RWPE1 (cell line): ENCODE measurements around the gene SORBS1.

Experiments used
- CTCF ChIA-PET: fragments of 350-600 bp; sonication (Branson Sonifier 250); formaldehyde crosslinking; extraction: SDS; loops from one replicate; lab custom pipeline; 2021; lab: Yijun Ruan, JAX
- POLR2A ChIA-PET: fragments of 400-600 bp; formaldehyde crosslinking; extraction: SDS; loops from one replicate; lab custom pipeline; 2020; ENCODE audit warnings: antibody characterized with exemption; ENCODE audit not compliant: low non-redundant PET; lab: Yijun Ruan, JAX
- DNase-seq: peaks from one replicate; pipeline ENCODE4 v3.0.0; 2012; ENCODE audit warnings: low spot score
- H3K27ac ChIP-seq: fragments of 450-650 bp; 2 replicates; pipeline ENCODE4 v1.5.1; 2017
- CTCF ChIP-seq: fragments of 450-650 bp; conservative IDR thresholded peaks from 2 replicates; pipeline ENCODE4 v1.5.1; 2017; ENCODE audit warnings: low read depth, mild to moderate bottlenecking

SORBS1 gene

GRCh38 chr10:95392681-95393164 lies 168.4 kb downstream of the SORBS1 start:
- CTCF ChIA-PET = interaction anchor here (0.6 kb wide), 1 partner anchor 34 kb away, joined by 4 read pairs; no protein-coding TSS in a partner anchor
- H3K27ac ChIP-seq = no peak overlapping the region
- TF ChIP-seq CTCF = no peak
- DNase-seq = no peak
- POLR2A ChIA-PET = no interaction called here

DNA sequence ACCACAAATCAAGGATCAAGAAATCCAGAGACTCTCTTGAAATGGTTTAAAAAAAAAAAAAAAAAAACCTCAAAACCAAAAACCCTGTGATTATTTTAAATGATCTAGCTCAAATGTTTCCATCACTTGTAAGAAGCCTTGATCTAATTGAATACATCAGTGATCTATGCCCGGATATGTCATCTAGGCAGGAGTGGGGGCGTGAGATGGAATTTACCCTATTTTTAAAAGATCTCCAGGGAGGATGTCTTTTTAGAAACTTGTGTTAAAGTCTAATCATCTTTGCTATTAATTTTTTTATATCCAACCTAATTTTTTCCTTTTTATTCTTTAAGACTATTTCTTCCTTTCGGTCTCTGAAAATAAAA lies 169.0 kb downstream of the SORBS1 start:
- no peak for DNase-seq
- ChIA-PET POLR2A (no interaction called here), CTCF (interaction anchor here (0.6 to 0.7 kb wide), 2 partner anchors 29 to 33 kb away, joined by 4 read pairs; no protein-coding TSS in a partner anchor)
- no peak overlapping the region for H3K27ac ChIP-seq
- no peak for TF ChIP-seq CTCF

DNA sequence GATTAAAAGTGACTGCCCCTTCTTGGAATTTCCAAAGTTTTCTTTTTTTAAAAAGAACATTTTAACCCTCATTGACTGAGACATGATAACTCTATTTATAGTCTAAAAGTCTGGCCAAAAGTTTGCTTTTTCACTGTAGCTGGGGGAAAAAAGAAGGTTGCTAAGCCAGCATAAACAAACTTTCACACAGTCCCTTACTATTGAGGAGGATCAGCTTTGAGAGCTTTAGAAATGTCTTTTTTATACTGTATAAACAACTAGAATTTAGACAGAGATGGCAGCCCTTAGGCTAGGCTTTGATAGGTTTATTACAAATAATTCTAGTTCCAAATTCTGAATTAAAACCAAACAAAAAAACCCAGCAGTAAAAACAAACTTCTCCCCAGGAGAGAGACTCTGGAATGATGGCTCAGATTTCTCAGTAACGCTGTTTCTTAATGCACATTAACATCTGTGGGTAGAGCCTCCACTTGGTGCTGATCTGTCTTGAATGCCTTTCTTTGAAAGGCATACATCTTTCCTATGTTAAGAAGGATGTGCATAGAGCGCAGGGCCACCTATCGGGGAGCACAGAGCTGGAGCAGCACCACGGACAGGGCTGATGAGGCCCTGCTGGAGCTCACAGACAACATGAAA lies 169.5 kb downstream of the SORBS1 start:
- ChIA-PET CTCF (interaction anchor here (0.6 to 0.7 kb wide), 2 partner anchors 29 to 32 kb away, joined by 4 read pairs; no protein-coding TSS in a partner anchor), POLR2A (no interaction called here)

DNA sequence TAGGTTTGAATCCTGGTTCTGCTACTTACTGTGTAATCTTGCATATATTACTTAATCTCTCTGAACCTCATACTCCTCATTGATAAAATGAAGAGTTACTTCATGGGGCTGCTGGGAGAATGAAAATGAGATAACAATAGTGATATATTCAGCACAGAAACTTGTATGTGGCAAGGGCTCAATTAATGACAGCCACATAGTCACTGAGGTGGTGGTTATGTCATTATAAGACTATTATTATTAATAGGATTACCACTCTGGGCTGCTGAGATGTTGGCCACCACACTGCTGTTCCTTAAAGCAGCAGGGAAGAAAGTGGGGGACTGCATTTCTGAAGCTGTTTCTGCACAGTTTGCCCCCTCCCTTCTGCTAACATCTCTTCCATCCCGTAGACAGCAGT lies 170.0 kb downstream of the SORBS1 start:
- POLR2A ChIA-PET = no interaction called here
- TF ChIP-seq CTCF = no peak
- no peak overlapping the region for H3K27ac ChIP-seq
- DNase-seq = no peak
- CTCF ChIA-PET = no interaction called here

More for the DNA sequence above, 169.5 kb downstream of the SORBS1 start:
- TF ChIP-seq CTCF = no peak
- DNase-seq = peak; percentile 49
- H3K27ac ChIP-seq = no peak overlapping the region

GRCh38 chr10:95389982-95390381 lies 171.2 kb downstream of the SORBS1 start:
- ChIA-PET CTCF (interaction anchor here (0.6 kb wide), 1 partner anchor 317 kb away, joined by 3 read pairs; no protein-coding TSS in a partner anchor), POLR2A (no interaction called here)
- no peak overlapping the region for H3K27ac ChIP-seq
- DNase-seq = no peak
- no peak for TF ChIP-seq CTCF

GRCh38 chr10:95389176-95389575 lies 172.0 kb downstream of the SORBS1 start:
- POLR2A ChIA-PET = no interaction called here
- CTCF ChIA-PET = interaction anchor here (0.6 kb wide), 1 partner anchor 15 kb away, joined by 5 read pairs; no protein-coding TSS in a partner anchor
- no peak for TF ChIP-seq CTCF
- DNase-seq = no peak
- H3K27ac ChIP-seq = no peak overlapping the region
